Activated T-helper 17 cell treated with anti-CD3 and anti-CD28 coated beads, Interleukin-2, amount 50 U/mL, for 72 hours (primary cell): ENCODE results near the gene COASY. TPM values are rescaled to one million over a fixed set of nuclear protein-coding genes. Genes with fewer than 3 reads are reported as not detected.
"Not testable (repeated sequence)": the region's sequence is repeated elsewhere in the genome, so short reads cannot be mapped to it uniquely, and the experiment has no call there.

ENCODE experiments used
- ATAC-seq: fragments of 150-1000 bp; cut with Tn5 transposase; replicated peaks from 2 replicates; pipeline ENCODE4 v1.10.0; 2021; ENCODE audit warnings: mild to moderate bottlenecking, moderate library complexity
- H3K27ac Mint-ChIP-seq: one replicate; pipeline ENCODE4 v1.8.0; 2022; ENCODE audit warnings: mixed read lengths
- H3K27me3 Mint-ChIP-seq: one replicate; pipeline ENCODE4 v1.8.0; 2022; ENCODE audit warnings: mixed read lengths
- H3K36me3 Mint-ChIP-seq: one replicate; pipeline ENCODE4 v1.8.0; 2022; ENCODE audit warnings: low read depth, mild to moderate bottlenecking, mixed read lengths
- H3K4me1 Mint-ChIP-seq: one replicate; pipeline ENCODE4 v1.8.0; 2022; ENCODE audit warnings: mixed read lengths
- H3K4me3 Mint-ChIP-seq: one replicate; pipeline ENCODE4 v1.8.0; 2022; ENCODE audit warnings: mild to moderate bottlenecking, mixed read lengths
- H3K9me3 Mint-ChIP-seq: one replicate; pipeline ENCODE4 v1.8.0; 2022; ENCODE audit warnings: mixed read lengths
- total RNA-seq, 2 donors: library from RNA; stranded (reverse); gene quantifications; one replicate each; pipeline ENCODE4 v1.2.3, GENCODE V29; 2022

The COASY gene
- total RNA-seq, 2 donors from 2014 or later, result 76.7 to 108 TPM

- Mint-ChIP-seq H3K4me3 (peak overlapping the region; percentile 90), H3K27me3 (no peaks in the 10 kb centered on the region), H3K4me1 (peaks cover 26% of the 10 kb centered on the region)
These were observed 23.5 kb upstream of the COASY start for GRCh38 chr17:42538482-42538881.

GRCh38 chr17:42540558-42540957, 21.4 kb upstream of the COASY start:
- ATAC-seq, H3K9me3 Mint-ChIP-seq, H3K27me3 Mint-ChIP-seq, H3K36me3 Mint-ChIP-seq: not testable (repeated sequence)
- H3K27ac Mint-ChIP-seq, result peak overlapping the region; percentile 77
- peak overlapping the region; percentile 62 for H3K4me3 Mint-ChIP-seq
- peaks cover 24% of the 10 kb centered on the region for H3K4me1 Mint-ChIP-seq

More at GRCh38 chr17:42538482-42538881, 23.5 kb upstream of the COASY start:
- no peaks in the 10 kb centered on the region for H3K36me3 Mint-ChIP-seq
- no peaks in the 10 kb centered on the region for H3K9me3 Mint-ChIP-seq
- no peak overlapping the region for H3K27ac Mint-ChIP-seq
- no peak for ATAC-seq

DNA sequence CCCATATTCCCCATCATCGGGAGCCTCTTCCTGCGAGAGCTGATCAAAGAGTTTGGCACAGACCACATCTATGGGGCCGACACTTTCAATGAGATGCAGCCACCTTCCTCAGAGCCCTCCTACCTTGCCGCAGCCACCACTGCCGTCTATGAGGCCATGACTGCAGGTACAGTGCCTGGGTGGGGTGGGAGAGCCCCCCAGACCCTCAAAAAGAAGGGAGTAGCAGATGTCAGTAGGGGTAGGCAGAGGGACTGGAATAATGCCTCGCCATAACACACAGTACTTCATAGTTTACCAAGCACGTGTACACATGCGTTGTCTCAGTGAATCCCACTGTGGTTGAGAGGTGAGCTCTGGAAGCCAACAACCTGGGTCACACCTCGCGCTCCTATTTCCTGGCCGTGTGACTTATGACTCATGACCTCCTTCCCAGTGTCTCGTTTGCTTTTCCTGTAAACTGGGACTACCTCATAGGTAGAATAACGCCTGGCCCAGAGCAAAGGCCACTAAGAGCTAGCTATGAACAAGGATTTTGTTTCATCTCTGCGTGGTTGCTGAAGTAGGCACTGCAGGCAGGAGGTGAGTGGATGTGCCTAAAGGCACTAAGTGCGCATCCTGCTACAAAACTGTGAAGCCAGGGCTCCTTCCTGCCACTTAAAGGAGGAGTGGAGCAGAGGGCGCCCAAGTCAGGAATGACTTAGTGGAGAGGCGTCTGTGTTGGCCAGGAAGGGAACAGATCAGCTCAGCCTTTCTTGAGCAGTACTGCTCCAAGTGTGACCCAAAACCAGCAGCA, 20.7 kb upstream of the COASY start:
- Mint-ChIP-seq H3K27me3 (no peaks in the 10 kb centered on the region), H3K27ac (peak overlapping the region; percentile 77), H3K9me3 (no peaks in the 10 kb centered on the region), H3K36me3 (no peaks in the 10 kb centered on the region), H3K4me3 (peak overlapping the region; percentile 62), H3K4me1 (peaks cover 21% of the 10 kb centered on the region)
- ATAC-seq, result peak; percentile 47

GRCh38 chr17:42543190-42544079, 18.5 kb upstream of the COASY start:
- Mint-ChIP-seq H3K27ac (peak overlapping the region; percentile 58), H3K36me3 (no peaks in the 10 kb centered on the region), H3K9me3 (no peaks in the 10 kb centered on the region), H3K27me3 (no peaks in the 10 kb centered on the region), H3K4me3 (no peak overlapping the region), H3K4me1 (peaks cover 16% of the 10 kb centered on the region)
- ATAC-seq, result no peak

DNA sequence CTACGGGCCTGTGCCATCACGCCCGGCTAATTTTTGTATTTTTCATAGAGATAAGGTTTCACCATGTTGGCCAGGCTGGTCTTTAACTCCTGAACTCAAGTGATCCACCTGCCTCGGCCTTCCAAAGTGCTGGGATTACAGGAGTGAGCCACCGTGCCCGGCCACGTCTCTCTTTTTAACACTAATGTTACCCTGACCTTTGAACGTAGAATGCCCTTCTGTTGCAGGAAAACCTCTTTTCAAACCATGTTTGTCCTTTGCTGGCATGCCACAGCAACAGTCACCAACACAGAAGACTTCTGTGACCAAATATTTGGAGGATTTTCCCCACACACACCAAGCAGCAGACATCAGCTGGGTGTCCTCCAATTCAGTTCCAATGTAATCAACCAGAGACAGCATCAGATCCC, 17.1 kb upstream of the COASY start:
- peaks cover 15% of the 10 kb centered on the region for H3K4me1 Mint-ChIP-seq
- H3K36me3 Mint-ChIP-seq, result no peaks in the 10 kb centered on the region
- no peak for ATAC-seq
- no peaks in the 10 kb centered on the region for H3K9me3 Mint-ChIP-seq
- no peaks in the 10 kb centered on the region for H3K27me3 Mint-ChIP-seq
- no peak overlapping the region for H3K27ac Mint-ChIP-seq
- no peak overlapping the region for H3K4me3 Mint-ChIP-seq

DNA sequence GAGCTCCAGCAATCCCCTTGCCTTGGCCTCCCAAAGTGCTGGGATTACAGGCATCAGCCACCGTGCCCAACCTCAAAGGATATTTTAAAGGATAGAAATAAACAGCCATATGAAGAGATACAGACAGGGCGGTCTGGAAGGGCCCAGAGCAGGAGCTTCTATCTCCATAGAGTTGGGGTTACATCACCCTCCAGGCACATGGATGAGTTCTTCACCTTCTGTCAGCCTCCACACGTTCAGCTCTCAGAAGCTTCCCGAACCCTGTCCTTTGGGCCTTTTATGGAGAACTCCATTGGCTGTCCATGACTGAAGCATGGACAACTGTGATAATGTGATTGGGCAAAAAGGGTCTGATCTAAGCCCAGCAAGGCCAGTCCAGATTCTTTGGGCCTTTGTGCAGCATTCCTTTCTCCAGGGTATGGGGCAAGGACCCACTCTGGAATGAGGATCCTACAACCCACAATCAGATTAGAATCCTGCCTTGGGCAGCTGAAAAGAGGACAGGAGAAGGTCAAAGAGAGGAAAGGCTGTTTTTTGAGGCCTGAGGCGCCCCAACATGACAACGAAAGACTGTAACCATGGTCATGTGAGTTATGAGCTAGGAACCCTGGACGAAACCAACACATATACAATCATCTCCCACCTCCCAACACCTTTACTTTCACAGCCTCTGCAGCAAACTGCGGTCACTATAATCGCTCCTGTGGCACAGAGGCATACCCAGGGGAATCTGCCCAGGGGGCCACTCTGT, 16.0 kb upstream of the COASY start:
- H3K4me1 Mint-ChIP-seq, result peaks cover 11% of the 10 kb centered on the region
- H3K36me3 Mint-ChIP-seq, result not testable (repeated sequence)

DNA sequence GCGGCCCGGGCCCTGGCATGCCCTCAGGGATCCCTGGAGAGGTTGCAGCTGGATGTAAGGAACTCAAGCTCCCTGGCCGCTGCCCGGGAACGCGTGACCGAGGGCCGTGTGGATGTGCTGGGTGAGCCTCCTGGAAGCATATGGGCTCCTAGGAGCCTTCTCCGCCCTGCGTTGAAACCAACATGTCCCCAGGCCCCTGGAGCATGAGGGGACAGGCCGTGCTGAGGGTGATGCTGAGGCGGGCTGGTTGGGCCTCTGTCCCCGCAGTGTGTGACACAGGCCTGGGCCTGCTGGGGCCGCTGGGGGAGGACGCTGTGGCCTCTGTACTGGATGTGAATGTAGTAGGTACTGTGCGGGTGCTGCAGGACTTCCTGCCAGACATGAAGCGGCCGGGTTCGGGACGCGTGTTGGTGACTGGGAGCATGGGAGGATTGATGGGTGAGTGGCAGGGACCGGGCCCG, 14.9 kb upstream of the COASY start:
- no peak overlapping the region for H3K27ac Mint-ChIP-seq
- no peaks in the 10 kb centered on the region for H3K9me3 Mint-ChIP-seq
- H3K27me3 Mint-ChIP-seq, result no peaks in the 10 kb centered on the region
- H3K36me3 Mint-ChIP-seq, result no peaks in the 10 kb centered on the region
- ATAC-seq, result no peak
- peaks cover 5% of the 10 kb centered on the region for H3K4me1 Mint-ChIP-seq
- H3K4me3 Mint-ChIP-seq, result no peak overlapping the region

More for the DNA sequence above, 16.0 kb upstream of the COASY start:
- ATAC-seq, H3K4me3 Mint-ChIP-seq, H3K9me3 Mint-ChIP-seq, H3K27ac Mint-ChIP-seq, H3K27me3 Mint-ChIP-seq: not testable (repeated sequence)

- Mint-ChIP-seq H3K36me3 (no peaks in the 10 kb centered on the region), H3K4me3 (peak overlapping the region; percentile 59)
- no peak for ATAC-seq
These were observed 14.3 kb upstream of the COASY start for GRCh38 chr17:42547698-42548069.

DNA sequence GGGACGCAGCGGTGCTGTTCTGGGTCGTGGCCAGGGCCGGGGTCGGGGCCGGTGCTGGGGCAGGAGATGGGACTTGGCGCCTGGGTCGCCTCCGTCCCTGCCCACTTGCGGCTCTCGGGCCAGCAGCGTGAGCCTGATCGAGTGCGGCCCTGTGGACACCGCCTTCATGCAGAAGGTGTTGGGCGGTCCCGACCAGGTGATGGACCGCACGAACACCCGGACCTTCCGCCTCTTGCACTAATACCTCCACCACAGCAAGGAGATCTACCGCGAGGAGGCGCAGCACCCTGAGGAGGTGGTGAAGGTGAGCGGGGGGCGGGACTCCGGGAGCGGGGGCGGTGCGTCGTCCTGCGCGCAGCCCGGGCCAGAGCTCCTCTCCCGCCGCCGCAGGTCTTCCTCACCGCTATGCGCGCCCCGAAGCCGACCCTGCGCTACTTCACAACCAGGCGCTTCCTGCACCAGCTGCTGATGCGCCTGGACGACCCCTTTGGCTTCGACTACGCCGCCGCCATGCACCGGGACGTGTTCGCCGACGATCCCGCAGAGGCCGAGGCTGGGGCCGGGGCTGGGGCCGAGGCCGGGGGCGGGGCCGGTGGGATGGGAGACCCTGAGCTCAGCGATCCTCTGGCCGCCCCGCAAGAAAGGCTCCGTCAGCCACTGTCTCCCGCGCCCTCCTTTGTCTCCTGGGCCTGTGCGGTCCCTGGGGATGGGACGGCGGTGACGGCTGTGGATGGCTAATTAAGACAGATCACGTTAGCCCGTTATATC, 13.7 kb upstream of the COASY start:
- Mint-ChIP-seq H3K4me1 (peaks cover 5% of the 10 kb centered on the region), H3K27me3 (no peaks in the 10 kb centered on the region), H3K27ac (no peak overlapping the region), H3K9me3 (no peaks in the 10 kb centered on the region), H3K4me3 (peak overlapping the region; percentile 59), H3K36me3 (no peaks in the 10 kb centered on the region)
- peak; percentile 89 for ATAC-seq

More at GRCh38 chr17:42547698-42548069, 14.3 kb upstream of the COASY start:
- peaks cover 5% of the 10 kb centered on the region for H3K4me1 Mint-ChIP-seq
- no peaks in the 10 kb centered on the region for H3K27me3 Mint-ChIP-seq
- no peaks in the 10 kb centered on the region for H3K9me3 Mint-ChIP-seq
- H3K27ac Mint-ChIP-seq, result no peak overlapping the region

GRCh38 chr17:42548993-42549755, 12.8 kb upstream of the COASY start:
- H3K4me3 Mint-ChIP-seq, result peak overlapping the region; percentile 59
- H3K4me1 Mint-ChIP-seq, result peaks cover 5% of the 10 kb centered on the region
- no peaks in the 10 kb centered on the region for H3K9me3 Mint-ChIP-seq
- no peaks in the 10 kb centered on the region for H3K27me3 Mint-ChIP-seq
- no peak for ATAC-seq
- H3K27ac Mint-ChIP-seq, result no peak overlapping the region
- H3K36me3 Mint-ChIP-seq, result no peaks in the 10 kb centered on the region

- not testable (repeated sequence) for ATAC-seq, H3K27ac Mint-ChIP-seq, H3K27me3 Mint-ChIP-seq, H3K9me3 Mint-ChIP-seq, H3K36me3 Mint-ChIP-seq, H3K4me1 Mint-ChIP-seq
- peak within 1 kb of the TSS; percentile 89 for H3K4me3 Mint-ChIP-seq
These were observed 9.2 kb upstream of the COASY start, which contains the start of gene HSD17B1 for GRCh38 chr17:42552736-42553135. Gene HSD17B1 (plus strand): TSS chr17:42552923. CDS start chr17:42552934, 11 bp downstream.

DNA sequence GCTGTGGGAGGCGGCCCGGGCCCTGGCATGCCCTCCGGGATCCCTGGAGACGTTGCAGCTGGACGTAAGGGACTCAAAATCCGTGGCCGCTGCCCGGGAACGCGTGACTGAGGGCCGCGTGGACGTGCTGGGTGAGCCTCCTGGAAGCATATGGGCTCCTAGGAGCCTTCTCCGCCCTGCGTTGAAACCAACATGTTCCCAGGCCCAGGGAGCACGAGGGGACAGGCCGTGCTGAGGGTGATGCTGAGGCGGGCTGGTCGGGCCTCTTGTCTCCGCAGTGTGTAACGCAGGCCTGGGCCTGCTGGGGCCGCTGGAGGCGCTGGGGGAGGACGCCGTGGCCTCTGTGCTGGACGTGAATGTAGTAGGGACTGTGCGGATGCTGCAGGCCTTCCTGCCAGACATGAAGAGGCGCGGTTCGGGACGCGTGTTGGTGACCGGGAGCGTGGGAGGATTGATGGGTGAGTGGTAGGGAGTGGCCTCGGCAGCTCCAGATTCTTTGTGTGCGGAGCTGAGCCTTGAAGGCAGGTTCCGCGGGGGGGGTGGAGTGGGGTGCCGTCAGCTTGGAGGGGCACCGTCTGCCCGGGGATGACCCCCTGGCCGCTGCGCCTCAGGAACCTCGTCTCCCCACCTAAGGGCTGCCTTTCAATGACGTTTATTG, 8.7 kb upstream of the COASY start:
- H3K27me3 Mint-ChIP-seq, result no peaks in the 10 kb centered on the region
- H3K27ac Mint-ChIP-seq, result no peak overlapping the region
- H3K9me3 Mint-ChIP-seq, result no peaks in the 10 kb centered on the region
- H3K4me1 Mint-ChIP-seq, result peaks cover 5% of the 10 kb centered on the region
- ATAC-seq, result no peak
- peak overlapping the region; percentile 89 for H3K4me3 Mint-ChIP-seq
- H3K36me3 Mint-ChIP-seq, result no peaks in the 10 kb centered on the region

DNA sequence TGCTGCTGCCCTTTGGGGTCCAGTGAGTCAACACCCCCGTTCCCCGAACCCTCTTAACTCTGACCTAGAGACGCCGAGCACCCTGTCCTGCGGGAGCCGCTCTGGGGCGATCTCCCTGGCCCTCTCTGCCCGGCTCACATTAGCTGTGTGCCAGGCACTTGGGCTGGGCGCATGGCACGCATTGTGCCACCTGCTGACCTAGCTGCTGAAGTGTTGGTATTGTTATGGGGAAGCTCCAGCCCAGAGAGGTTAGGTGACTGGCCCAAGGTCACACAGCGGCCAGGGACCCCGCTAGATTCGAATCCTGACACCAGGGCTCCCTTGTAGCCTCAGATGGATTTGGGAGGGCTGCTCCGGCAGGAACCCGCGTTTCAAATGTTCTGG, 8.1 kb upstream of the COASY start:
- peak; percentile 28 for ATAC-seq
- Mint-ChIP-seq H3K4me1 (peaks cover 5% of the 10 kb centered on the region), H3K9me3 (no peaks in the 10 kb centered on the region), H3K36me3 (no peaks in the 10 kb centered on the region), H3K4me3 (peak overlapping the region; percentile 89), H3K27ac (peak overlapping the region; percentile 92), H3K27me3 (no peaks in the 10 kb centered on the region)
